GM21360 (cell line): ENCODE data around the gene CCDC159.
"Not testable (repeated sequence)": the region's sequence is repeated elsewhere in the genome, so short reads cannot be mapped to it uniquely, and the experiment has no call there.

ENCODE experiments used
- ATAC-seq: cut with Tn5 transposase; IDR thresholded peaks from one replicate; pipeline ENCODE4 v1.9.1; 2021; ENCODE audit warnings: mild to moderate bottlenecking, moderate library complexity; ENCODE audit not compliant: unreplicated experiment

The CCDC159 gene, protein sequence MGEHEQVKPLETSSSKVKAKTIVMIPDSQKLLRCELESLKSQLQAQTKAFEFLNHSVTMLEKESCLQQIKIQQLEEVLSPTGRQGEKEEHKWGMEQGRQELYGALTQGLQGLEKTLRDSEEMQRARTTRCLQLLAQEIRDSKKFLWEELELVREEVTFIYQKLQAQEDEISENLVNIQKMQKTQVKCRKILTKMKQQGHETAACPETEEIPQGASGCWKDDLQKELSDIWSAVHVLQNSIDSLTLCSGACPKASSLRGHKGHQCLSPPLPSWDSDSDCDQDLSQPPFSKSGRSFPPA

DNA sequence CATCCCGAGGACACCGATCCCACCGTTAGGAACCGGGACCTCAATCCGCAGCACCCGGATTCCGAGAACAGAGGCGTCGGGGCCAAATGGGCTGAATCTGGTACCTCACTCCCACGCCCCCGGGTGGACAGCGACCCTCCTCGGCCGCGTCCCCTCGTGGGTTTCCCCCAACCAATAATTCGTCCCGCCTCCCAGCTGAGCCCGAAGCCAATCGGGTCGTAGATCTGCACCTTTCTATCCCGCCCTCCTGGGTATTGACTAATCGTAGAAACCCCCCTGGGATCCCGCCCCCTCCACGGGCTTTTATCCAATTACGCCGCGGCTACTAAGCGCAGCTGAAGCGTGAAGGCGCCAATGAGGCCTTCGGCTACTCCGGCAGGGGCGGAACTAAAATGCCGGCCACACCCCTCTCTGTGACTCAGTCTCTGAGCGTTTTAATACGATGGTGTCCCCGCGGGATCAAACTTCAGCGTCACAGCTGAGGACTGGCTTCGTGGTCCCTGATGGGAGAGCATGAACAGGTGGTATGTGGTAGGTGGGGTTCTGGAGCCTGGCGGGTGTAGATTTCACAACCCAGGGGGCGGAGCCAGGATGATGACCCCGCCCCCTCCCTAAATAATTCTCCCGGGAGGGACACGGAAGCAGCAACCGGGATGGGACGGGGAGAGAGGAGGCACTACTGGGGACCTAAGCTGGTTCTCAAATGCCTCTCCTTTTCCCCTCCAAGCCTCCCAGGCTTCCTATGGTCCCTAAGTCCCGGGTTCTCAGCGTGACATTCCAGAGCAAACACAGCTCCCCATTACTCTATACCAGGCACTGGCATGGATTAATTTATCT is at the start of gene CCDC159, which contains the start of gene TMEM205:
Gene CCDC159, plus strand, starts transcription at position 416 of the 837 bp plus-strand sequence. Its CDS starts 88 bp downstream, at position 504.
Gene TMEM205, minus strand, starts transcription at position 165 of the 837 bp plus-strand sequence. CDS start 649 bp downstream, outside the sequence.
- peak; percentile 84 for ATAC-seq

DNA sequence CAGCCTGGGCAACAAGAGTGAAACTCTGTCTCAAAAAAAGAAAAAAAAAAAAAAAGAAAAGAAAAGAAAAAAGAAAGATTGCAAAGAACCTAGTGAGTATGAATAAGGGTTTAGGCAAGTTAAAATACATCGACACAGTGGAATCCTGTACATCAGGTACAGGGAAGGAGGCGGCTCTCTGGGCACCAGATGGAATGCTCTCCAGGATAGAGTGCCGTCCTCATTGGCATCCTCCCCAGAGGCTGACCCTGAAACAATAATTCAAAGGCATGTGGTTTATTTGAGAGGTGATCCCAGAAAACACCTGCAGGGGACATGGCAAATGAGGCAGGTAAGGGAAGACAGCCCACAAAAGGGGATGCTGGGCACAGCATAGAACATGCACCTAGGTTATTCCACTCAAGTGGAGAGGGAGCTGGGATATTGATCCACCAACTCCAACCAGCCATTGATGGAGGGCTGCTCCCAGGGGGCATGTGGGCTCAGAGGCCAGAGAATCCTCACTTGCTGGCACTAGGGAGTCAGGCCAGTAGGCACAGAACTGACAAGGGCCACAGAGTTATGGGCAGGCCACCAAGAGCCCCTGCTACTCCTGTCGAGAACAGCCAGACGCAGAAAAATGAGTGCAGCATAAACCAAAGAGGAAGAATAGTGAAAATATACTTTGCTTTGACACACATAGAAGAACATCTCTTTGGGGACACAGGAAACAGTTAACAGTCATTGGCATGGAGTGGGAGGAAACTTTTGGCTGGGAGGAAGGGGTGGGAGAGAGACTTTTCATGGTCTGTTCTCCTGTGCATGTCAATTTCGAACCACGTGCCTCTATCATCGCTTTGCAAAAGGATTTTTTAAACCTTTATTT is 46.1 kb upstream of the CCDC159 start:
- ATAC-seq = no peak

DNA sequence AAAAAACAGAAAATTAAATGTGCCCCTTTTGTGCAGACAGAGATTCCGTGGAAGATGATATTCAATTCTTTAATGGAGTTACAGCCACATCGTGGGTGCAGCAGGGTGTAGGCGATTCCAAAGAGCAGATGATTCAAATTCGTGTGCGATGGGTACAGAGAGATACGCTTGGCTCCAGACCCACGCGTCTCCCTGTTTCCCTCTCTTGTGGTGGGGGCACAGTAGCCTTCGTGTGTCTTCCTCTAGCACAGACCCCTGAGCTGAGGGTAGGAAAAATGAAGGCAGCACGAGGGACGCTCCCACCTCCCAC is 45.6 kb upstream of the CCDC159 start:
- ATAC-seq = no peak

DNA sequence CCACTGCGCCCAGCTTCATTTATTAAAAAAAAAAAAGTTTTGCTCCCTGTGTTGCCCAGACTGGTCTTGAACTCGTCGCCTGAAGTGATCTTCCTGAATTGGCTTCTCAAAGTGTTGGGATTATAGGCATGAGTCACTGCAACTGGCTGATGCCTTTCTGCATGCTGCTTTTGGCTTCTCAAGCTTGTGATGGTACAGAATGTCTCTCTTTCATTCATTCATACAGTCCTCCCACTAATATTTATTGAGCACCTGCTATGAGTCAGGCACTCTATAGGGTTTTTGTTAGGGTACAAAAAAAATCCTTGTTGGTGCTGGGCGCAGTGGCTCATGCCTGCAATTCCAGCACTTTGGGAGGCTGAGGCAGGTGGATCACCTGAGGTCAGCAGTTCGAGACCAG is 41.4 kb upstream of the CCDC159 start:
- ATAC-seq = no peak

DNA sequence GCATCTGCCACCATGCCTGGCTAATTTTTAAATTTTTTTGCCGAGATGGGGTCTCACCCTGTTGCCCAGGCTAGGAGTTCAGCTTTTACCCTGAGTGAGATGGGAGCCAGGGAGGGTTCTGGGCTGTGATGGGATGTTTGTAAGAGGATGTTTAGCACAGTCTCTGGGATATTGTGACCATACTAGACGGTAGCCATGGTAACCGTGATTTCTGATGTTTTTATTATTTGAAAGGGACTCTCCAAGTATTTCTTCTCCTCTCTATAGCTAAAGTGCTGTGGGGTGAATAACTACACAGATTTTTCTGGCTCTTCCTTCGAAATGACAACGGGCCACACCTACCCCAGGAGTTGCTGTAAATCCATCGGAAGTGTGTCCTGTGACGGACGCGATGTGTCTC is 40.0 kb upstream of the CCDC159 start:
- ATAC-seq = no peak

DNA sequence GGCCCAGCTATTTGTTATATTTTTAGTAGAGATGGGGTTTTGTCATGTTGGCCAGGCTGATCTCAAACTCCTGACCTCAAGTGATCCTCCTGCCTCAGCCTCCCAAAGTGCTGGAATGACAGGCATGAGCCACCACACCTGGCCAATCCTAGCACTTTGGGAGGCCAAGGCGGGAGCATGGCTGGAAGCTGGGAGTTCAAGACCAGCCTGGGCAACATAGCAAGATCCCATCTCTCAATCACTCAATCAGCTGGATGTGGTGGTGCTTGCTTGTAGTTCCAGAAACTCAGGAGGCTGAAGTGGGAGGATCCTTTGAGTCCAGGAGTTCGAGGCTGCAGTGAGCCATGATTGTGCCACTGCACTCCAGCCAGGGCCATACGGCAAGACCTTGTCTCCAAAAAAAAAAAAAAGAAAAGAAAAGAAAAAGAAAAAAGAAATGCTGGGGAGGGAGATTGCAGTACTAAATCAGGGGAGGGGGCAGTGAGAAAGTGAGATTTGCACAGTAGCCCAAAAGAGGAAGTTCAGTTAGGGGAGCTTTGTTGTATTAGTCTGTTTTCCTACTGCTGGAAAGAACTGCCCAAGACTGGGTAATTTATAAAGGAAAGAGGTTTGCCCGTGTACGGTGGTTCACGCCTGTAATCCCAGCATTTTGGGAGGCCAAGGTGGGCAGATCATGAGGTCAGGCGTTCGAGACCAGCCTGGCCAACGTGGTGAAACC is 25.9 kb upstream of the CCDC159 start:
- not testable (repeated sequence) for ATAC-seq

DNA sequence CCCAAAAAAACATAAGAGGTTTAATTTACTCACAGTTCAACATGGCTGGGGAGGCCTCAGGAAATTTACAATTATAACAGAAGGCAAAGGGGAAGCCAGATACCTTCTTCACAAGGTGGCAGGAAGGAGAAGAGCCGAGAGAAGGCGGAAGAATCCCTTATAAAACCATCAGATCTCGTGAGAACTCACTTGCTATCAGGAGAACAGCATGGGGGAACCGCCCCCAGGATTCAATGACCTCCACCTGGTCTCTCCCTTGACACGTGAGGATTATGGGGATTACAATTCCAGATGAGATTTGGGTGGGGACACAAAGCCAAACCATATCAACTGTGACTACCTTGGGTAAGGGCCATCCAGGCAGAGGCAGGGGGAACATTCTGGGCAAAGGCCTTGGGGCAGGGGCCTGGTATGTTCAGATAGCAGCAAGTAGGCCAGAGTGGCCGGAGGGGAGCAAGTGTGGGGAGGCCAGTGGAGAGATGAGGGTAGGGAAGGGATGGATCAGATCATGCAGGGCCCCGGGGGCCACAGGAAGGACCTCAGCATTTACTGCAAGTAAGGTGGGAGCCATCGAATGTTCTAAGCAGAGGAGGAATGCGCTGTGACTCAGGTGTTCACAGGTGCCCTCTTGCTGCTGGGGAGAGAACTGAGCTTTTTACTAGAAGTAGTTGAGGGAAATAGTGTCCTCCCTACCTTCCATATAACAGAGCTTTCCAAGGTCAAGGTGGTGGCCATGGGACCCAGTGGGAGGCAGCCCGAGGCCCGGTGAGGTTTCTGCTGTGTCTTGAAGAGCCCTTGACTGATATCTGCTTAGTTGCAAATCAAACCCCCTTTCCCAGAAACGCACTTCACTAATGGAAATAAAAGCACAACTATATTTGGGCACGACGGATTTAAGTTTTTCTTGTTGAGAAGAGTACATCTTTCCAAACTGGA is 24.9 kb upstream of the CCDC159 start:
- ATAC-seq = no peak

DNA sequence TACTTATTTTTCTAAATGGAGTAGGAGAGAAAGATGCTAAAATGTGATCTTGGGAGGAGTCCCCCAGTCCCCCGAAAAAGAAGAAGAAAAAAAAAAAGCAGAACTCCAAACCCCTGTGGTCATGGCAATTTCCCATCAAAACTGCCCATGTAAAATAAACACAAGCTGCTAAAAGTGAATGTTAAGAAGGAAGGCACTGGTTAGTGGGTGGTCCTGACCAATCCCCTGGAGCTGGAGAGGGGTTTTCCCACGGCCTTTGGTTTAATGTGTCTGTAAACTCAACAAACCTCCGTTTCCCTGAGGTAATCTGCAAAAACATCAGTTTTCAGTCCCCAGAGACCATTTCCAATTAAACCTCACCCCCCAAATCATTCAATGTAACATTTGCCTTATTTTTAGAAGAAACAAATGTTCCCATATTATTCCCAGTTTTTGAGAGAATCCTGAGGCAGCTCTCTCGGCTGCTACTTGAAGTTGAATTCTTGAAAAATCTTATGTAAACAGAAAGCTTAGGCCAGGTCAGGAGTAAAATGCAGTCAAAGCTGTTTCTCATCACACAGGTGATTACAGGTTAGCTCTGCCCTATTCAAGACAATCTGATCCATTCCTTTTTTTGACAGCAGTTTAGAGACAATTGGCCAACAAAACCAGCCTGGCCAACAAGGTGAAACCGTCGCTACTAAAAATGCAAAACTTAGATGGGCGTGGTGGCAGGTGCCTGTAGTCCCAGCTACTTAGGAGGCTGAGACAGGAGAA is 23.9 kb upstream of the CCDC159 start:
- ATAC-seq = no peak

DNA sequence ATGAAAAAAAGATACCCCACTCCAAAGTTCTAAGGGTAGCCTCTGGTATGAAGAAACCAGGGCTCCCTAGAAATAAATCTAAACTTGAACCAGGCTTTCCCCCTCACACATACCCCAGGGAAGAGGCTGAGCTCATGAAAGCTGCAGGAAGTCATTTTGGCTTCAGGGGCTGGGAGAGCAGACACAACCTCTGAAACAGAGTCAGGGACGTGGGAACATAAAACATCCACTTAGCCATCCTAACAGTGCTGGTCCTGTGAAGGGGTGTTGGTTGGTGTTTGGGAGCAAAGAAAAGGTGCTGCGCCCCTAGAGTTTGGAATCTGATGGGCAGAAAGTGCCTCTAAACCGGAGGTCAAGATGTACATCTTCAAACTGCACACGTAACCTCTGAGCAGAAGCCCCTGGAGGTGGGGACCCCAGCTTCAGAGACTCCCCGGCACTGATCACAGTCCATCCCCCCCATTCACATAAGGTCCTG is 22.7 kb upstream of the CCDC159 start:
- no peak for ATAC-seq

DNA sequence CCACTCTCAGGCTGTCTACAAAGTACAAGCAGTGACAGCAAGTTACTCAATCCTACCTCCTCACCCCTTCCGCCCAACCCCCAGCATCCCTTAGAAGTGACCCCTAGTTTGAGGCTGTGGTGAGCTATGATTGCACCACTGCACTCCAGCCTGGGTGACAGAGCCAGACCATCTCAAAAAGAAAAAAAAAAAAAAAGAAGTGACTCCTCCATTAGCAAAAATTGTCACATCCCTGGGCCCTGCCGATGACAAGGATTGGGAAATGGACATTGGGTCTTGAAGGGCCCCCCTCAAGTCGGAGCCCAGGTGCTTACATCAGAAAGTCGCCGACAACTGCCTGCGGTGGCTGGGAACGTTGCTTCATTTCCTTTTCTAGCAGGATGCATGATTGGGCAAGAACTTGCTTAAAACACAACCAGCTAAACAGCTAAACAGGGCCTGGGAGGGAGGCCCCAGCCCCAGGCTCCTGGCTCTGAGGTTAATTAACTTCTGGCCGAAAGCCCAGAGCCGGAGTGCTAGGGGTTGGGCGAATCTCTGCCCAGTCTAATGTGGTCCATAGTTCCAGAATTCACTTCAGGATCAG is 22.1 kb upstream of the CCDC159 start:
- ATAC-seq = no peak

DNA sequence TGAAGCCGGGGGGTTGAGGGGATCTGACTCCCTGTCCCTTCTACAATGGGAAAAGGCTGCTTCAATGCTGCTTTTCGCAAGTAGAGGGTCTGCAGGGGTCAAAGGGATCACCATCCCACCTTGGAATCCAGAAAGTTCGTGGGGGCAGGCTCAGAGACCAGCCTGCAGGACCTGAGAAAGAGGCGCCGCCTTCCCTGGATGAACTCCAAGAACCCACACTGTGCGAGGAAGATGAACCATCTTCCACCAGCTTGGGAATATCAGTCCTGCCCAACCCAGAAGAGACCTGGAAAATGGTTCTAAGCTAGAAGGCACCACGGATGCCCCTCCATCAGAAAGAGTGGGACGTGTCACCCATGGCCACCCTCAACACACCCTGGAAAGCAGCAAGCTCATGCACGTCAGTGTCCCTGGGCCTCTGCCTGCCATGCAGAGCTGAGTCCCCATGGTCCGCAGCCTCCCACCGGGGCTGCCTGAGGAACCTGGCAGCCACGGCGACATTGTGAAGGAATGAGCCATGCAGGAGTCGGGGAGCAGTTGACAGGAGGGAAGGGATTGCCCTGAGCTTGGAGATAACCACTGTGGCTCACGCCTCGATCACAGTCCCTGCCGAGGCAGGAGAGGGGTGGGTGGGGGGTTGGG is 21.4 kb upstream of the CCDC159 start:
- no peak for ATAC-seq

DNA sequence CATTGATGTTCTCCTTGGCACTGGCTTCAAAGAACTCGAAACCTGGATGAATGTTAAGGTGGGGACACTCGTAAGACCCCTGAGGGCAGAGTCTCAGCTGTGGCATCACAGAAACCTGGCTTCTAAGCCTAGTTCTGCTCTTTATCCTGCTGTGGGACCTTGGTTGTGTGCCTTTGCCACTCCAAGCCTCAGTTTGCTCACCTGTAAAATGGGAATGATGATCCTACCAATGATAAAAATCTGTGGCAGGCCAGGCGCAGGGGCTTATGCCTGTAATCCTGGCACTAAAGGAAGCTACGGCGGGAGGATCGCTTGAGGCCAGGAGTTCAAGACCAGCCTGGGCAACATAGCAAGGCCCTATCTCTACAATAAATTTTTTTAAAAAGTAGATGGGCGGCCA is 20.8 kb upstream of the CCDC159 start:
- ATAC-seq = no peak

DNA sequence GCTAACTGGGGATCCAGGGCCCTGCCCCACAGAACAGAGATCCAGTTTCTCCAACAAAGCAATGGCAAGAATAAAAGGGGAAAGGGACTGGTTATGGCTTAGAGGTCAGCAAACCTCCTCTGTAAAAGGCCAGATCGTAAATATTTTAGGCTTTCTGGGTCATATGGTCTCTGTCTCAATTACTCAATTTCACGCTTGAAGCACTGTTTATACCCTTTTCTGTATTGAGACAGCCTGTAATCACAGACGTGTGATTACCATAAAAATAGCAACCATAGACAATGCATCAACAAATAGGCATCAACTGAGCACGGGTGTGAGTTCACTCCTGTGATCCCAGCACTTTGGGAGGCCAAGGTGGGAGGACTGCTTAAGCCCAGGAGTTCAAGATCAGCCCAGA is 16.2 kb upstream of the CCDC159 start:
- no peak for ATAC-seq

DNA sequence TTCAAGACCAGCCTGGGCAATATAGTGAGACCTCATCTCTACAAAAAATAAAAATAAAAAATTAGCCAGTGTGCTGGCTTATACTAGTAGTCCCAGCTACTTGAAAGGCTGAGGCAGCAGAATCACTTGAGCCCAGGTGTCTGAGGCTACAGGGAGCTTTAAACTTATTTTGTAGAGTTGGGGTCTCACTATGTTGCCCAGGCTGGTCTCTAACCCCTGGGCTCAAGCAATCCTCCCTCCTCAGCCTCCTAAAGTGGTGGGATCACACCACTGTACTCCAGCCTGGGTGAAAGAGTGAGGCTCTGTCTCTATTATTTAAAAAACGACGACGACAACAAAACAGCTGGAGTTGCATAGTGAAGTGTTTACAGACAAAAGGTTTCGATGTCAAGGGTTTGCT is 14.8 kb upstream of the CCDC159 start:
- no peak for ATAC-seq

DNA sequence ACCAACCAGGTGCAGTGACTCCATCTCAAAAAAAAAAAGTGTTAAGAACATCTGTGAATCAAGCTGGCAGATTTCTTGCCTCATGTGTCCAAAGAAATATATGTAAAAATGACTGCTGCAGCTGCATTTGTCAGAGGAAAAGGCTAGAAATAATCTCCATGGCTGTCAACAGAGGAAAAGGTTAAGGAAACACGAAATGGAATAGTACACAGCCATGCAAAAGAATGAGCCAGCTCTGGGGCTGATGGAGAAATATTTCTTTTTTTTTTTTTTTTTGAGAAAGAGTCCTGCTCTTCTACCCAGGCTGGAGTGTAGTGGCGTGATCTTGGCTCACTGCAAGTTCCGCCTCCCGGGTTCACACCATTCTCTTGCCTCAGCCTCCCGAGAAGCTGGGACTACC is 13.5 kb upstream of the CCDC159 start:
- no peak for ATAC-seq

DNA sequence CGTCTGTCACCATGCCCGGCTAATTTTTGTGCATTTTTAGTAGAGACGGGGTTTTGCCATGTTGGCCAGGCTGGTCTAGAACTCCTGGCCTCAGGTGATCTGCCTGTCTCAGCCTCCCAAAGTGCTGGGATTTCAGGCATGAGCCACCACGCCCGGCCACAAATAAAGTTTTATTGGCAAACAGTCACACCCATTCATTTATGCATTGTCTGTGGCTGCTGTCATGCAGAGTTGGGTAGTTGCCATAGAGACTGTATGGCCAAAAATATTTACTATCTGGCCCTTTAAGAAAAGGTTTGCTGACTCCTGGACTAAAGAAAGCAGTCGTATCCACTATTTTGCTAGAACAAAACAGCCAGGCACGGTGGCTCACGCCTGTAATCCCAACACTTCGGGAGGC is 12.5 kb upstream of the CCDC159 start:
- ATAC-seq = not testable (repeated sequence)

DNA sequence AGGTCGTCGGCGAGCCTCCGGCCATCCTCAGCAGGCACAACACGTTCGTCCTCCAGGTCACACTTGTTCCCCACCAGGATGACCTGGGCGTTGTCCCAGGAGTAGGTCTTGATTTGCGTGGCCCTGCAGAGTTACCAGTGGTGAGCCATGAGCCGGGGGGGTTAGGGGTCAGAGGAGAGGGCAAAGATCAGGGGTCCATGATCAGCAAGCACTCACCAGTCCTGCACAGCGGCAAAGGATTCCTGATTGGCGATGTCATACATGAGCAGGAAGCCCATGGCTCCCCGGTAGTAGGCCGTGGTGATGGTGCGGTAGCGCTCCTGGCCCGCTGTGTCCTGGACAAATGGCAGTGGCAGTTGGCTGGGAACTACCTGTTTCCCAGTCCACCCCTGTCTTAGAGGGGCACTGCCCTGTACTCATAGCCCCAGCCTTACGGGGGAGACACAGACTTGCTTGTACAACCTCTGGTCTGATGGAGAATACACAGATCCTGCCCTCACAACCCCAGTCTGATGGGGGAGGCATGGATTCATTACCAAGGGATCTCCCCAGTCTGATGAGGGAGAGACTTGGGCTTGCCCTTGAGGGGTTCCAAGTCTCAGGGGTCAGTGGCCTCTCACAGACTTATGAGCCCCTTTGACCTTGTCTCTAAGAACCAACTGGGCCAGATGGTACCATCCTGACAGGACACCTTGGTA is 10.7 kb upstream of the CCDC159 start:
- no peak for ATAC-seq
